PC-9 (cell line): ENCODE measurements around the gene PIGB.

ENCODE experiments used
- EZH2 ChIP-seq: fragments of 200-600 bp; sonication (generic); IDR thresholded peaks from 2 replicates; pipeline ENCODE4 v1.8.0; 2017; ENCODE audit warnings: antibody characterized with exemption, low read depth
- TF ChIP-seq, protein P1 (sequence below): fragments of 200-600 bp; sonication (generic); conservative IDR thresholded peaks from 2 replicates; pipeline ENCODE4 v1.6.1; 2017; ENCODE audit warnings: mixed run types, antibody characterized with exemption, mild to moderate bottlenecking, moderate library complexity

DNA sequence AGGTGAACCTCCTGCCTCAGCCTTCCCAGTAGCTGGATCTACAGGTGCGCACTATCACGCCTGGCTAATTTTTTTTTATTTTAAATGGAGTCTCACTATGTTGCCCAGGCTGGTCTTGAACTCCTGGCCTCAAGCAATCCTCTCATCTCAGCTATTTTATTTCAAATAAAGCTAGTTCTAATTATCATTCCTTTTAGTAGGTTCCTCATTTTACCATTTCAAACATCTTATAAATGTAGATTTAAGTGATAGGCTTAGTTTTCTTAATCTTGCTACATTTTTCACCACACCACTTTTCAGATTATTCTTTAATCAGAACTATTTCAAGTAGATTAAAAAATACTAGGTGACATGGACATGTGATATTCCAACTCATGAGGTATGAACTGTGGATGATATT lies 30.3 kb downstream of the PIGB start:
- TF ChIP-seq, protein P1, sequence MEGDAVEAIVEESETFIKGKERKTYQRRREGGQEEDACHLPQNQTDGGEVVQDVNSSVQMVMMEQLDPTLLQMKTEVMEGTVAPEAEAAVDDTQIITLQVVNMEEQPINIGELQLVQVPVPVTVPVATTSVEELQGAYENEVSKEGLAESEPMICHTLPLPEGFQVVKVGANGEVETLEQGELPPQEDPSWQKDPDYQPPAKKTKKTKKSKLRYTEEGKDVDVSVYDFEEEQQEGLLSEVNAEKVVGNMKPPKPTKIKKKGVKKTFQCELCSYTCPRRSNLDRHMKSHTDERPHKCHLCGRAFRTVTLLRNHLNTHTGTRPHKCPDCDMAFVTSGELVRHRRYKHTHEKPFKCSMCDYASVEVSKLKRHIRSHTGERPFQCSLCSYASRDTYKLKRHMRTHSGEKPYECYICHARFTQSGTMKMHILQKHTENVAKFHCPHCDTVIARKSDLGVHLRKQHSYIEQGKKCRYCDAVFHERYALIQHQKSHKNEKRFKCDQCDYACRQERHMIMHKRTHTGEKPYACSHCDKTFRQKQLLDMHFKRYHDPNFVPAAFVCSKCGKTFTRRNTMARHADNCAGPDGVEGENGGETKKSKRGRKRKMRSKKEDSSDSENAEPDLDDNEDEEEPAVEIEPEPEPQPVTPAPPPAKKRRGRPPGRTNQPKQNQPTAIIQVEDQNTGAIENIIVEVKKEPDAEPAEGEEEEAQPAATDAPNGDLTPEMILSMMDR = no peak
- TF ChIP-seq EZH2 = no peak
